ENCODE data around the gene SMYD1.

The SMYD1 gene

GRCh38 chr2:88114889-88115288 is 47.3 kb downstream of the SMYD1 start:
- no peak for TF ChIP-seq TCF12 (IDR thresholded peaks at IDR 0.05; ENCODE audit: low read depth)

- TF ChIP-seq REST (IDR thresholded peaks at IDR 0.05; ENCODE audit: low read depth), result no peak
- TF ChIP-seq TEAD4 (IDR thresholded peaks at IDR 0.05), result no peak
Observed at GRCh38 chr2:88115825-88116518, 48.3 kb downstream of the SMYD1 start.

- TF ChIP-seq FOXM1 (IDR thresholded peaks at IDR 0.05; ENCODE audit: borderline replicate concordance, low read depth) (no peak), CEBPB (IDR thresholded peaks at IDR 0.05) (no peak), EGR1 (IDR thresholded peaks at IDR 0.05) (no peak), YY1 (IDR thresholded peaks at IDR 0.05; ENCODE audit: low read depth) (no peak), NFIC (IDR thresholded peaks at IDR 0.05) (no peak), CREB1 (IDR thresholded peaks at IDR 0.05; ENCODE audit: low read depth) (no peak), TEAD4 (IDR thresholded peaks at IDR 0.05) (no peak), USF1 (IDR thresholded peaks at IDR 0.05) (no peak), ZBTB7A (IDR thresholded peaks at IDR 0.05; ENCODE audit: low read depth) (no peak), TAF1 (IDR thresholded peaks at IDR 0.05; ENCODE audit: low read depth) (no peak), EP300 (IDR thresholded peaks at IDR 0.05; ENCODE audit: borderline replicate concordance) (no peak), TCF12 (IDR thresholded peaks at IDR 0.05; ENCODE audit: low read depth) (no peak), RAD21 (IDR thresholded peaks at IDR 0.05; ENCODE audit: low read depth) (no peak), MAX (IDR thresholded peaks at IDR 0.05) (no peak), REST (IDR thresholded peaks at IDR 0.05; ENCODE audit: low read depth) (no peak)
Observed at GRCh38 chr2:88116669-88117432, 49.2 kb downstream of the SMYD1 start.

- TF ChIP-seq TAF1 (IDR thresholded peaks at IDR 0.05; ENCODE audit: low read depth) (no peak), TCF12 (IDR thresholded peaks at IDR 0.05; ENCODE audit: low read depth) (no peak), EP300 (IDR thresholded peaks at IDR 0.05; ENCODE audit: borderline replicate concordance) (no peak), USF1 (IDR thresholded peaks at IDR 0.05) (no peak), MAX (IDR thresholded peaks at IDR 0.05) (no peak), TEAD4 (IDR thresholded peaks at IDR 0.05) (no peak), RAD21 (IDR thresholded peaks at IDR 0.05; ENCODE audit: low read depth) (no peak), CEBPB (IDR thresholded peaks at IDR 0.05) (no peak), YY1 (IDR thresholded peaks at IDR 0.05; ENCODE audit: low read depth) (no peak)
Observed at GRCh38 chr2:88117973-88118372, 50.3 kb downstream of the SMYD1 start.

GRCh38 chr2:88121678-88122077 is 54.1 kb downstream of the SMYD1 start:
- TF ChIP-seq CEBPB (IDR thresholded peaks at IDR 0.05), result no peak
- no peak for TF ChIP-seq EP300 (IDR thresholded peaks at IDR 0.05; ENCODE audit: borderline replicate concordance)
- no peak for TF ChIP-seq TCF12 (IDR thresholded peaks at IDR 0.05; ENCODE audit: low read depth)
- no peak for TF ChIP-seq RAD21 (IDR thresholded peaks at IDR 0.05; ENCODE audit: low read depth)
- no peak for TF ChIP-seq EGR1 (IDR thresholded peaks at IDR 0.05)
- no peak for TF ChIP-seq CREB1 (IDR thresholded peaks at IDR 0.05; ENCODE audit: low read depth)
- TF ChIP-seq YY1 (IDR thresholded peaks at IDR 0.05; ENCODE audit: low read depth), result no peak
- no peak for TF ChIP-seq MAX (IDR thresholded peaks at IDR 0.05)
- TF ChIP-seq REST (IDR thresholded peaks at IDR 0.05; ENCODE audit: low read depth), result no peak
- TF ChIP-seq NFIC (IDR thresholded peaks at IDR 0.05), result no peak
- no peak for TF ChIP-seq USF1 (IDR thresholded peaks at IDR 0.05)
